Prostate gland (tissue), 2 donors: ENCODE results near the gene MBNL1.
"Not testable (repeated sequence)": the region's sequence is repeated elsewhere in the genome, so short reads cannot be mapped to it uniquely, and the experiment has no call there.

ENCODE experiments used
- CTCF ChIP-seq, 4 experiments: fragments of 200-600 bp in 2 of 4; fragments of 450-650 bp in 2 of 4; sonication (generic) in 2 of 4; IDR thresholded peaks; 1 replicate in 3 of 4; 2 replicates in 1 of 4; pipeline ENCODE4 v1.5.1; 2016 to 2019; ENCODE audit warnings: antibody characterized with exemption in 4 of 4, mild to moderate bottlenecking in 2 of 4, moderate library complexity in 2 of 4
- POLR2A ChIP-seq: fragments of 450-650 bp; IDR thresholded peaks from one replicate; pipeline ENCODE4 v1.6.1; 2016; ENCODE audit warnings: antibody characterized with exemption, mild to moderate bottlenecking
- POLR2AphosphoS5 ChIP-seq: sonication (generic); formaldehyde crosslinking; IDR thresholded peaks from one replicate; pipeline ENCODE4 v1.6.1; 2017; ENCODE audit warnings: antibody characterized with exemption

GRCh38 chr3:152337337-152337736, 68.6 kb downstream of the MBNL1 start:
- not testable (repeated sequence) for TF ChIP-seq CTCF (IDR thresholded peaks at IDR 0.05); POLR2AphosphoS5; POLR2A
